Activated naive CD4-positive, alpha-beta T cell treated with anti-CD3 and anti-CD28 coated beads, Interleukin-2, amount 50 U/mL, for 72 hours (primary cell): ENCODE results near the gene KRT12. TPM values are rescaled to one million over a fixed set of nuclear protein-coding genes. Genes with fewer than 3 reads are reported as not detected.

Experiments
- ATAC-seq, 2 donors: fragments of 150-1000 bp; cut with Tn5 transposase; 2 replicates each; pipeline ENCODE4 v1.10.0; 2021; ENCODE audit warnings: mild to moderate bottlenecking in 2 of 2, moderate library complexity in 2 of 2
- DNase-seq, 2 donors: peaks; one replicate each; pipeline ENCODE4 v3.0.0; 2021 to 2022; ENCODE audit warnings: low spot score in 2 of 2
- H3K27ac Mint-ChIP-seq, 2 donors: one replicate each; pipeline ENCODE4 v1.8.0; 2022; ENCODE audit warnings: mild to moderate bottlenecking in 2 of 2, mixed read lengths in 2 of 2
- H3K36me3 Mint-ChIP-seq, 2 donors: one replicate each; pipeline ENCODE4 v1.8.0; 2022; ENCODE audit warnings: mixed read lengths in 2 of 2
- H3K9me3 Mint-ChIP-seq, 2 donors: one replicate each; pipeline ENCODE4 v1.8.0; 2022; ENCODE audit warnings: mixed read lengths in 2 of 2
- total RNA-seq, 2 donors: library from RNA; stranded (reverse); gene quantifications; one replicate each; pipeline ENCODE4 v1.2.3, GENCODE V29; 2022

Gene KRT12
- not detected for total RNA-seq

GRCh38 chr17:40866838-40867237 lies at the start of gene KRT12:
Gene KRT12, minus strand, starts transcription at chr17:40867223. Its CDS starts 37 bp downstream, at chr17:40867186.
- no peaks in the 10 kb centered on the region for H3K9me3 Mint-ChIP-seq
- H3K27ac Mint-ChIP-seq = peak within 1 kb of the TSS in 1 of 2 donors; percentile 50

GRCh38 chr17:40916366-40916765 lies 49.3 kb upstream of the KRT12 start:
- no peak overlapping the region for H3K27ac Mint-ChIP-seq
- no peaks in the 10 kb centered on the region for H3K36me3 Mint-ChIP-seq
- no peak for ATAC-seq
- no peaks in the 10 kb centered on the region for H3K9me3 Mint-ChIP-seq
- DNase-seq = no peak

More at GRCh38 chr17:40866838-40867237, at the start of gene KRT12:
- no peak for DNase-seq
- no peak for ATAC-seq
- no peaks in the 10 kb centered on the region for H3K36me3 Mint-ChIP-seq

GRCh38 chr17:40915721-40916256 lies 48.8 kb upstream of the KRT12 start:
- DNase-seq (no peak), ATAC-seq (peak in 1 of 2 donors; percentile 12)
- Mint-ChIP-seq H3K9me3 (no peaks in the 10 kb centered on the region), H3K36me3 (no peaks in the 10 kb centered on the region), H3K27ac (peak overlapping the region in 1 of 2 donors; percentile 1)

GRCh38 chr17:40915199-40915661 lies 48.2 kb upstream of the KRT12 start:
- Mint-ChIP-seq H3K27ac (peak overlapping the region in 1 of 2 donors; percentile 1), H3K36me3 (no peaks in the 10 kb centered on the region)
- ATAC-seq = peak; percentile 74 to 97

GRCh38 chr17:40914075-40914855 lies 47.2 kb upstream of the KRT12 start:
- Mint-ChIP-seq H3K36me3 (no peaks in the 10 kb centered on the region), H3K9me3 (no peaks in the 10 kb centered on the region), H3K27ac (no peak overlapping the region)
- peak in 1 of 2 donors; percentile 14 for ATAC-seq
- no peak for DNase-seq

More at GRCh38 chr17:40915199-40915661, 48.2 kb upstream of the KRT12 start:
- H3K9me3 Mint-ChIP-seq = no peaks in the 10 kb centered on the region
- DNase-seq = no peak

- no peaks in the 10 kb centered on the region for H3K9me3 Mint-ChIP-seq
- H3K27ac Mint-ChIP-seq = no peak overlapping the region
- ATAC-seq (no peak), DNase-seq (no peak)
- H3K36me3 Mint-ChIP-seq = no peaks in the 10 kb centered on the region
These were observed 45.6 kb upstream of the KRT12 start for GRCh38 chr17:40912486-40913210.

- Mint-ChIP-seq H3K36me3 (no peaks in the 10 kb centered on the region), H3K27ac (no peak overlapping the region), H3K9me3 (no peaks in the 10 kb centered on the region)
- DNase-seq = no peak
- ATAC-seq = no peak
These were observed 43.4 kb upstream of the KRT12 start for GRCh38 chr17:40910441-40910841.

GRCh38 chr17:40909755-40910154 lies 42.7 kb upstream of the KRT12 start:
- H3K36me3 Mint-ChIP-seq = no peaks in the 10 kb centered on the region
- ATAC-seq = no peak
- H3K27ac Mint-ChIP-seq = no peak overlapping the region
- H3K9me3 Mint-ChIP-seq = no peaks in the 10 kb centered on the region
- DNase-seq = no peak

- no peaks in the 10 kb centered on the region for H3K36me3 Mint-ChIP-seq
- peak; percentile 88 to 99 for ATAC-seq
- H3K9me3 Mint-ChIP-seq = no peaks in the 10 kb centered on the region
- no peak overlapping the region for H3K27ac Mint-ChIP-seq
- peak; percentile 51 to 66 for DNase-seq
These were observed 42.3 kb upstream of the KRT12 start for GRCh38 chr17:40909351-40909750.

- Mint-ChIP-seq H3K9me3 (no peaks in the 10 kb centered on the region), H3K27ac (no peak overlapping the region), H3K36me3 (no peaks in the 10 kb centered on the region)
- ATAC-seq = no peak
- no peak for DNase-seq
These were observed 39.6 kb upstream of the KRT12 start for GRCh38 chr17:40906613-40907012.

- ATAC-seq (no peak), DNase-seq (no peak)
- no peaks in the 10 kb centered on the region for H3K9me3 Mint-ChIP-seq
- no peaks in the 10 kb centered on the region for H3K36me3 Mint-ChIP-seq
- no peak overlapping the region for H3K27ac Mint-ChIP-seq
These were observed 38.3 kb upstream of the KRT12 start for GRCh38 chr17:40905370-40905769.

GRCh38 chr17:40903129-40903847 lies 36.3 kb upstream of the KRT12 start:
- ATAC-seq (peak; percentile 31 to 68), DNase-seq (no peak)
- no peak overlapping the region for H3K27ac Mint-ChIP-seq
- H3K9me3 Mint-ChIP-seq = no peaks in the 10 kb centered on the region
- no peaks in the 10 kb centered on the region for H3K36me3 Mint-ChIP-seq

- Mint-ChIP-seq H3K36me3 (no peaks in the 10 kb centered on the region), H3K9me3 (no peaks in the 10 kb centered on the region), H3K27ac (no peak overlapping the region)
- DNase-seq = no peak
- no peak for ATAC-seq
These were observed 35.5 kb upstream of the KRT12 start for GRCh38 chr17:40902498-40902897.

- Mint-ChIP-seq H3K36me3 (no peaks in the 10 kb centered on the region), H3K27ac (peak overlapping the region in 1 of 2 donors; percentile 34), H3K9me3 (no peaks in the 10 kb centered on the region)
- peak in 1 of 2 donors; percentile 7 for DNase-seq
- peak; percentile 29 to 86 for ATAC-seq
These were observed 35.0 kb upstream of the KRT12 start for GRCh38 chr17:40901981-40902474.

- H3K9me3 Mint-ChIP-seq = no peaks in the 10 kb centered on the region
- ATAC-seq (no peak), DNase-seq (no peak)
- H3K27ac Mint-ChIP-seq = no peak overlapping the region
- H3K36me3 Mint-ChIP-seq = no peaks in the 10 kb centered on the region
These were observed 33.9 kb upstream of the KRT12 start for GRCh38 chr17:40900809-40901356.

- ATAC-seq (no peak), DNase-seq (no peak)
- Mint-ChIP-seq H3K36me3 (no peaks in the 10 kb centered on the region), H3K27ac (no peak overlapping the region), H3K9me3 (no peaks in the 10 kb centered on the region)
These were observed 30.0 kb upstream of the KRT12 start for GRCh38 chr17:40896916-40897455.
